ENCODE measurements around the gene TMEM171.

TMEM171 gene

DNA sequence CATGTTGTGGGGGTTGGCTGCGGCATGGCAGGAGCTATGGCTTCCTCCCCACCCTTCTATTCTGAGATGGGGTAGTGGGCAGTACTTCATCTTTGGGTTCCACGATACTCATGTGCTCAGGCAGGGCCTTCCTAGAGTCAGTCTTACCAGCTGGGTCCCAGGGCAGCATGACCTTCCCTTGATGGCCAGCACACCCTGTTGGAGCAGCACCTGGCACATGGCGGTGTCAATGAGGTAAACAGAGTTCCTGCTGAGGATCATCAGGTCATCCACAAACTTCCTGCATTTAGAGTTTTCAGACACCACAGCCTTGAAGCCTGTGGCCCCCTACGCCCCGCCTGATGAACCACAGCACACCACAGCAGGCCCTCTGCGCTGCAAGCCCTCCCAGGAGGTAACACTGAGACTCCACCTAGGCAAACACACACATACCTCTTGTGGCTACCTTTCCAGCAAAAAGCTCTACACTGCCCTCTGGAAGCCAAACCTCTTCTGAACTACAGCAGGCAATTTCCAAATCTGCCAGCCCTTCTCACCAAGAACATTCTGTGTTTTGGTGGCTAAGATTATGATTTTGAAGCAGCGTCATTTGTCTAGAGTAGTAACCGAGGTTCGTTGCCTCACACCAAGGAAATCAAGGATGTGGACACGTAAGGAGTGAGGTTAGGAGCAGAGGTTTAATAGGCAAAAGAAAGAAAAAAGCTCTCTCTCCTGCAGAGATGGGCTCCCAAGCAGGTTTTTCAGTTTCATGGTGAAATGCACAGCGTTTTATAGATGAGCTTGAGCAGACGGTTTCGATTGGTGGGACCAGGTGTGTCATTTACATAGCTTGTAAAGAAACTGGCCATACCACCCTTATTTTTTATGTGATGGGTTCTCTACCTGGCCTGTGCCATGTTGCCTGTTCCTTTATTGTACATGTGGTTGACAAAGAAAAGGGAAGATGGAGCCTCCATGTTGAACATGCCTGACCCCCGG lies 32.3 kb downstream of the TMEM171 start:
- TF ChIP-seq ESRRG (CRISPR knock-in tag; IDR thresholded peaks at IDR 0.05) = no peak
- TF ChIP-seq GLIS3 (CRISPR knock-in tag; IDR thresholded peaks at IDR 0.05) = no peak
- no peak for TF ChIP-seq ISL1 (CRISPR knock-in tag; IDR thresholded peaks at IDR 0.05)
- no peak for TF ChIP-seq CSRNP3 (CRISPR knock-in tag; IDR thresholded peaks at IDR 0.05)
- no peak for TF ChIP-seq RARB (CRISPR knock-in tag; IDR thresholded peaks at IDR 0.05)
- no peak for TF ChIP-seq PPARA (CRISPR knock-in tag; IDR thresholded peaks at IDR 0.05; ENCODE audit: borderline replicate concordance)
- no peak for TF ChIP-seq ZNF8 (CRISPR knock-in tag; IDR thresholded peaks at IDR 0.05)
- TF ChIP-seq SNAI2 (CRISPR knock-in tag; IDR thresholded peaks at IDR 0.05) = no peak
- no peak for TF ChIP-seq OSR1 (CRISPR knock-in tag; IDR thresholded peaks at IDR 0.05)
- no peak for TF ChIP-seq CREB5 (CRISPR knock-in tag; IDR thresholded peaks at IDR 0.05; ENCODE audit: low read depth)
- no peak for TF ChIP-seq ZFP3 (CRISPR knock-in tag; IDR thresholded peaks at IDR 0.05)
- TF ChIP-seq, protein P1, sequence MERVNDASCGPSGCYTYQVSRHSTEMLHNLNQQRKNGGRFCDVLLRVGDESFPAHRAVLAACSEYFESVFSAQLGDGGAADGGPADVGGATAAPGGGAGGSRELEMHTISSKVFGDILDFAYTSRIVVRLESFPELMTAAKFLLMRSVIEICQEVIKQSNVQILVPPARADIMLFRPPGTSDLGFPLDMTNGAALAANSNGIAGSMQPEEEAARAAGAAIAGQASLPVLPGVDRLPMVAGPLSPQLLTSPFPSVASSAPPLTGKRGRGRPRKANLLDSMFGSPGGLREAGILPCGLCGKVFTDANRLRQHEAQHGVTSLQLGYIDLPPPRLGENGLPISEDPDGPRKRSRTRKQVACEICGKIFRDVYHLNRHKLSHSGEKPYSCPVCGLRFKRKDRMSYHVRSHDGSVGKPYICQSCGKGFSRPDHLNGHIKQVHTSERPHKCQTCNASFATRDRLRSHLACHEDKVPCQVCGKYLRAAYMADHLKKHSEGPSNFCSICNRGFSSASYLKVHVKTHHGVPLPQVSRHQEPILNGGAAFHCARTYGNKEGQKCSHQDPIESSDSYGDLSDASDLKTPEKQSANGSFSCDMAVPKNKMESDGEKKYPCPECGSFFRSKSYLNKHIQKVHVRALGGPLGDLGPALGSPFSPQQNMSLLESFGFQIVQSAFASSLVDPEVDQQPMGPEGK (CRISPR knock-in tag; IDR thresholded peaks at IDR 0.05; ENCODE audit: borderline replicate concordance) = no peak
- TF ChIP-seq ZNF70 (CRISPR knock-in tag; IDR thresholded peaks at IDR 0.05) = no peak
- no peak for TF ChIP-seq CSDC2 (CRISPR knock-in tag; IDR thresholded peaks at IDR 0.05)
- ATAC-seq = no peak

GRCh38 chr5:73153513-73153912 lies 33.1 kb downstream of the TMEM171 start:
- TF ChIP-seq, protein P1 (CRISPR knock-in tag; IDR thresholded peaks at IDR 0.05; ENCODE audit: borderline replicate concordance) = no peak
- no peak for TF ChIP-seq RARB (CRISPR knock-in tag; IDR thresholded peaks at IDR 0.05)
- TF ChIP-seq GLIS3 (CRISPR knock-in tag; IDR thresholded peaks at IDR 0.05) = no peak
- TF ChIP-seq SNAI2 (CRISPR knock-in tag; IDR thresholded peaks at IDR 0.05) = no peak
- TF ChIP-seq OSR1 (CRISPR knock-in tag; IDR thresholded peaks at IDR 0.05) = no peak
- no peak for TF ChIP-seq ZC3H10 (CRISPR knock-in tag; IDR thresholded peaks at IDR 0.05)
- TF ChIP-seq ZNF8 (CRISPR knock-in tag; IDR thresholded peaks at IDR 0.05) = no peak
- no peak for TF ChIP-seq TSHZ2 (CRISPR knock-in tag; IDR thresholded peaks at IDR 0.05)
- TF ChIP-seq CSRNP3 (CRISPR knock-in tag; IDR thresholded peaks at IDR 0.05) = no peak
- TF ChIP-seq ESRRG (CRISPR knock-in tag; IDR thresholded peaks at IDR 0.05) = no peak
- TF ChIP-seq, protein P2, sequence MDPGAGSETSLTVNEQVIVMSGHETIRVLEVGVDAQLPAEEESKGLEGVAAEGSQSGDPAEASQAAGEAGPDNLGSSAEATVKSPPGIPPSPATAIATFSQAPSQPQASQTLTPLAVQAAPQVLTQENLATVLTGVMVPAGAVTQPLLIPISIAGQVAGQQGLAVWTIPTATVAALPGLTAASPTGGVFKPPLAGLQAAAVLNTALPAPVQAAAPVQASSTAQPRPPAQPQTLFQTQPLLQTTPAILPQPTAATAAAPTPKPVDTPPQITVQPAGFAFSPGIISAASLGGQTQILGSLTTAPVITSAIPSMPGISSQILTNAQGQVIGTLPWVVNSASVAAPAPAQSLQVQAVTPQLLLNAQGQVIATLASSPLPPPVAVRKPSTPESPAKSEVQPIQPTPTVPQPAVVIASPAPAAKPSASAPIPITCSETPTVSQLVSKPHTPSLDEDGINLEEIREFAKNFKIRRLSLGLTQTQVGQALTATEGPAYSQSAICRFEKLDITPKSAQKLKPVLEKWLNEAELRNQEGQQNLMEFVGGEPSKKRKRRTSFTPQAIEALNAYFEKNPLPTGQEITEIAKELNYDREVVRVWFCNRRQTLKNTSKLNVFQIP (CRISPR knock-in tag; IDR thresholded peaks at IDR 0.05; ENCODE audit: borderline replicate concordance, low read depth) = no peak
- no peak for ATAC-seq
